ENCODE data around the gene MFAP4. TPM values are rescaled to one million over a fixed set of nuclear protein-coding genes. Genes with fewer than 3 reads are reported as not detected.

MFAP4 gene
- total and polyA plus RNA-seq, 10 donors: 10.1 to 48.4 (median 19.9) TPM

GRCh38 chr17:19403021-19403420 is 16.0 kb upstream of the MFAP4 start:
- 86 to 95% (median 93%) methylated on average over 3 to 4 of the region's 4 CpGs for WGBS, 5 donors
- no peaks in the 10 kb centered on the region for H3K27me3 ChIP-seq (replicated peaks in 1 of 7)
- no peak for DNase-seq

DNA sequence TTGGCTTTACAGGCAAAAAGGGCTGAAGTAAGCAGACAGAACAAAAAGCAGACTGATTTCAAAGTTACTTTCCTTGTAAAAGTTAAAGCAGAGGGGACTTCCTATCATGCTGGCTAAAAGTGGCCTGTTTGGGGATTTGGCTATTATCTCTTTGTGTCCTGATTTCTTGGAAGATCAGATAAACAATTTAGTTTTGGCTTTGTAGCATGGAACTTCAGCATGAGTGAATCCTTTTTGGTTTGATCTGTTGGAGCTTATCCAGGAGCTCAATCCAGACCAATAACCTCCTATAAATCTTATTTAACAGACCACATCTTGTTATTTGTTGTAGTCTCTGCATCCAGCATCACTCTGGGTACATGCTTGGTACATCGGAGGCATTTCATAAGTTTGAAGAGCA is 15.2 kb upstream of the MFAP4 start:
- no peak for DNase-seq
- H3K27ac ChIP-seq: peak overlapping the region in 4 of 8 donors; percentile 8 to 82 (median 36)
- no peaks in the 10 kb centered on the region for H3K36me3 ChIP-seq
- no peaks in the 10 kb centered on the region for H3K9me3 ChIP-seq
- WGBS, 5 donors: 67 to 88% (median 78%) methylated on average over 1 of the region's 1 CpG
- TF ChIP-seq POLR2A (IDR thresholded peaks at IDR 0.05) (no peak), POLR2AphosphoS5 (IDR thresholded peaks at IDR 0.05) (no peak)
- TF ChIP-seq, protein P1, sequence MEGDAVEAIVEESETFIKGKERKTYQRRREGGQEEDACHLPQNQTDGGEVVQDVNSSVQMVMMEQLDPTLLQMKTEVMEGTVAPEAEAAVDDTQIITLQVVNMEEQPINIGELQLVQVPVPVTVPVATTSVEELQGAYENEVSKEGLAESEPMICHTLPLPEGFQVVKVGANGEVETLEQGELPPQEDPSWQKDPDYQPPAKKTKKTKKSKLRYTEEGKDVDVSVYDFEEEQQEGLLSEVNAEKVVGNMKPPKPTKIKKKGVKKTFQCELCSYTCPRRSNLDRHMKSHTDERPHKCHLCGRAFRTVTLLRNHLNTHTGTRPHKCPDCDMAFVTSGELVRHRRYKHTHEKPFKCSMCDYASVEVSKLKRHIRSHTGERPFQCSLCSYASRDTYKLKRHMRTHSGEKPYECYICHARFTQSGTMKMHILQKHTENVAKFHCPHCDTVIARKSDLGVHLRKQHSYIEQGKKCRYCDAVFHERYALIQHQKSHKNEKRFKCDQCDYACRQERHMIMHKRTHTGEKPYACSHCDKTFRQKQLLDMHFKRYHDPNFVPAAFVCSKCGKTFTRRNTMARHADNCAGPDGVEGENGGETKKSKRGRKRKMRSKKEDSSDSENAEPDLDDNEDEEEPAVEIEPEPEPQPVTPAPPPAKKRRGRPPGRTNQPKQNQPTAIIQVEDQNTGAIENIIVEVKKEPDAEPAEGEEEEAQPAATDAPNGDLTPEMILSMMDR (IDR thresholded peaks at IDR 0.05 in 8 of 11, conservative IDR thresholded peaks at IDR 0.05 in 3 of 11): no peak
- H3K4me3 ChIP-seq: no peak overlapping the region
- no peaks in the 10 kb centered on the region for H3K27me3 ChIP-seq (replicated peaks in 1 of 7)
- peaks cover 0 to 47% (median 37%) of the 10 kb centered on the region in 6 donors for H3K4me1 ChIP-seq
- intact Hi-C loops (cut with DNase I; ENCODE audit: low total_unique reads): no loop called here

More at GRCh38 chr17:19403021-19403420, 16.0 kb upstream of the MFAP4 start:
- Histone ChIP-seq H3K9me3 (no peaks in the 10 kb centered on the region), H3K4me1 (peaks cover 0 to 38% (median 30%) of the 10 kb centered on the region in 6 donors), H3K4me3 (no peak overlapping the region), H3K36me3 (no peaks in the 10 kb centered on the region), H3K27ac (peak overlapping the region in 1 of 8 donors; percentile 51)
- TF ChIP-seq, protein P1 (IDR thresholded peaks at IDR 0.05 in 8 of 11, conservative IDR thresholded peaks at IDR 0.05 in 3 of 11): no peak
- intact Hi-C loops (cut with DNase I; ENCODE audit: low total_unique reads): no loop called here

DNA sequence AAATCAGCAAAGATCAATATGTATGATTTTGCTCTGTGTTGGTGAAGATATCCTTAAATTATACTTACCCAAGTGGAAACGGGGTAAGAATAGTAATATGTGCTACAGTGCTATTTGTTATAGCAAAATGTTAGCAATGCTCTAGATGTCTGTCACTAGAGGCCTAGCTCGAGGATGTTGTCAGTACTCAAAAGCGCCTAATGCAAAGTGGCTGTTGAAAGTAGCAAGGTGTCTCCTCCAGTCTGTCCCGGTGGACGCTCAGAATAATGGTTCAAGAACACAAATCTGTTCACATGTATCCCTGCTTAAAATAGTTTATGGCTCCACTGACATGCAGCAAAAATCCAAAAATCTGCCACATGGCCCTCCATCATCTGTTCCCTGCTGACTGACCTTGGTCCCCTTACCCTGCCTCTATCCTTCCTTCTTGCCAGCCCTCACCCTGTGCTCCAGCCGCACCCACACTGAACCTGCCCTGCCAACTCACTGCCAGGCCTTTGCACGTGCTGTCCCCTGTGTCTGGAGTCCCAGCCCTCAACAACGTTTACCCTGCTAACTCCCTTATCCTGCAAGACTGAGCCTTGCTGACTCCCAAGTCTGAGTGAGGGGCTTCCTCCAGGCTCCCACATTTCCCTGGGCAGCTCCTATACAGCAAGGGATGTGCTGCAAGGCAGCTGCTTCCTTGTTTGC is 14.5 kb upstream of the MFAP4 start:
- Histone ChIP-seq H3K4me3 (no peak overlapping the region), H3K27ac (peak overlapping the region in 4 of 8 donors; percentile 8 to 82 (median 36)), H3K4me1 (peaks cover 0 to 48% (median 37%) of the 10 kb centered on the region in 6 donors), H3K9me3 (no peaks in the 10 kb centered on the region), H3K36me3 (no peaks in the 10 kb centered on the region), H3K27me3 (replicated peaks in 1 of 7) (no peaks in the 10 kb centered on the region)
- 77 to 88% (median 83%) methylated on average over 8 of the region's 8 CpGs for WGBS, 5 donors
- intact Hi-C loops (cut with DNase I; ENCODE audit: low total_unique reads): no loop called here
- TF ChIP-seq, protein P1 (IDR thresholded peaks at IDR 0.05 in 8 of 11, conservative IDR thresholded peaks at IDR 0.05 in 3 of 11): no peak
- TF ChIP-seq POLR2AphosphoS5 (IDR thresholded peaks at IDR 0.05): no peak
- TF ChIP-seq POLR2A (IDR thresholded peaks at IDR 0.05): no peak
- no peak for DNase-seq

DNA sequence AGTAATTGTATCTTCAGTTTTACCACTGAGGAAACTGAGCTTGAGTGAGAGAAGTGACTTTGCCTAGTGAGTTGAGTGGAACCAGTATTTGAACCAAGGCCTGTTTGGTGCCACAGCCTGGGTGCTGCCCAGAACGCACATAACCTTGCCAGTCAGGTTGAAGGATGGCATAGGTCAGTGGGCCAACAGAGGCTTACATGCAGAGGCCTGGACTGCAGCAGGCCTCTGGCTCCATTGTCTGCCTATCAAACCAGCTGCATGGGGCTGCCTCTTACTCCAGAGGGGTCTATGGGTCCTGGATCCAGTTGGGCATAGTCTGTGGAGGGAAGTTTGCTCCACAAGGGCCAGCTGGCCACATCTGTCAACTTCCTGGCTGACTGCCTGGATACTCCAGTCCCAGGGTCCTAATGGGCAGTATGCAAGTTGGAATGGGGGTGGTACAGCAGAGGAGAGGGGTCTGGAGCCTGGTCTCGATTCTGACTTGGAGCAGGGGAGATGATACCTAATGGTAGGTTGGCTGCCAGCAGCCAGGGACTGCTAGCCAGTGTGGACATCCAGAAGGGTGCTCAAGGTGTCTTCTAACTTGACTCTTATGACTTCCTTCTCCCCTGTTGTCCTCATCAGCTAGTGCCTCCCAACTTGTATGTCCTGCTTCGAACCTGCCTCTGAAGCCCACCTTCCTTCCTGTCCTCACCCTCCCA is 12.9 kb upstream of the MFAP4 start:
- H3K27ac ChIP-seq: peak overlapping the region in 4 of 8 donors; percentile 80 to 84 (median 82)
- no peak for TF ChIP-seq POLR2AphosphoS5 (IDR thresholded peaks at IDR 0.05)
- TF ChIP-seq, protein P1 (IDR thresholded peaks at IDR 0.05 in 8 of 11, conservative IDR thresholded peaks at IDR 0.05 in 3 of 11): no peak
- no peak for TF ChIP-seq POLR2A (IDR thresholded peaks at IDR 0.05)
- H3K27me3 ChIP-seq (replicated peaks in 1 of 7): no peaks in the 10 kb centered on the region
- peaks cover 0 to 48% (median 37%) of the 10 kb centered on the region in 6 donors for H3K4me1 ChIP-seq
- DNase-seq: peak; percentile 42
- WGBS, 5 donors: 66 to 93% (median 74%) methylated on average over 3 of the region's 3 CpGs
- intact Hi-C loops (cut with DNase I; ENCODE audit: low total_unique reads): no loop called here
- no peaks in the 10 kb centered on the region for H3K9me3 ChIP-seq
- H3K4me3 ChIP-seq: no peak overlapping the region
- H3K36me3 ChIP-seq: no peaks in the 10 kb centered on the region

Measured in spleen (tissue), 11 donors.